Sciatic nerve (tissue), 2 donors: Measurements from ENCODE around the gene PDHA1. TPM values are rescaled to one million over a fixed set of nuclear protein-coding genes. Genes with fewer than 3 reads are reported as not detected.

Source experiments
- ATAC-seq: fragments of 200-7000 bp; cut with Tn5 transposase; one replicate; pipeline ENCODE4 v1.9.1; 2020; ENCODE audit warnings: mild to moderate bottlenecking, moderate library complexity
- DNase-seq: peaks from one replicate; pipeline ENCODE4 v3.0.0-alpha.2; 2020; ENCODE audit warnings: low spot score
- intact Hi-C: fragments of 100-400 bp; cut with DNase I; formaldehyde crosslinking; loops from one replicate; pipeline ENCODE4 v1.14.2; 2022
- total RNA-seq: library from RNA; stranded (reverse); fragmentation: NEBNext Ultra II Directional; extraction: Animal tissue kit (Norgen Biotek cat#: 25700); gene quantifications from one replicate; pipeline ENCODE4 v1.2.1, GENCODE V29; 2021
- donor health status: DM: no; HTN: no; CAD: no.
- donor health status: DM: no; HTN: no; CAD: no.

PDHA1 gene
- 105 TPM for total RNA-seq

- ATAC-seq: peak; percentile 99
- peak; percentile 96 for DNase-seq
- intact Hi-C loops: no loop called here
Measured at GRCh38 chrX:19343535-19344408, at the start of gene PDHA1. Gene PDHA1, plus strand, starts transcription at chrX:19343927. Its CDS starts 111 bp downstream, at chrX:19344038.

GRCh38 chrX:19303256-19303880 is 40.4 kb upstream of the PDHA1 start:
- intact Hi-C loops: no loop called here
- DNase-seq: no peak
- ATAC-seq: peak; percentile 86

- ATAC-seq: no peak
- intact Hi-C loops: loop anchor here (10.0 kb wide), 1 partner anchor 932 kb away; no protein-coding TSS in a partner anchor
- no peak for DNase-seq
Measured at GRCh38 chrX:19326567-19326966, 17.2 kb upstream of the PDHA1 start.

GRCh38 chrX:19331831-19332230 is 11.9 kb upstream of the PDHA1 start:
- DNase-seq (no peak), ATAC-seq (no peak)
- intact Hi-C loops: no loop called here

- peak; percentile 75 for ATAC-seq
- DNase-seq: no peak
- intact Hi-C loops: no loop called here
Measured at GRCh38 chrX:19332983-19333382, 10.7 kb upstream of the PDHA1 start.

DNA sequence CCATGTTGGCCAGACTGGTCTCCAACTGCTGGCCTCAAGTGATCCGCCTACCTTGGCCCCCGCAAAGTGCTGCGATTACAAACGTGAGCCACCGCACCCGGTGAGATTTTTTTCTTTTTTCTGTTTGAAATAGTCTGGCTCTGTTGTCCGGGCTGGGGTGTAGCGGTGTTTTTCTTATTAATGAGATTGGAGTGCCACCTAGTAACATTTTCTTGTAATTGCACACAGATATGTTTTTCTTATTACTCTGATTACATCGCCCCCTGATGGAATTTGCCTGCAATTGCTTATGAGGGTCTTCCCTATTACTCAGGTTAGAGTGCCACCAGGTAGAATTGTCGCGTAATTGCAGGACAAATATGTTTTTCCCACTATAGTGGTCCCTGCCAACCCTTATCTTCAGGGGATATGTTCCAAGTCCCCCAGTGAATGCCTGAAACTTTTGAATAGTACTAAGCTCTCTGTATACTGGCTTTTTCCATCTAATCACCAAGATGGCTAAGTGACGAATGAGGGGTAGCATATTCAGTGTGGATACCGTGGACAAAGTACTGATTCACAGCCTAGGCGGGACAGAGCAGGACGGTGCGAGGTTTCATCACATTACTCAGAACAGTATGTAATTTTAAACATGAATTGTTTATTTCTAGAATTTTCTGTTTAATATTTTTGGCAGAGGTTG is 8.6 kb upstream of the PDHA1 start:
- ATAC-seq: no peak
- DNase-seq: no peak
- intact Hi-C loops: no loop called here

- intact Hi-C loops: no loop called here
- DNase-seq (no peak), ATAC-seq (no peak)
Measured at GRCh38 chrX:19342331-19342906, 1.3 kb upstream of the PDHA1 start.

DNA sequence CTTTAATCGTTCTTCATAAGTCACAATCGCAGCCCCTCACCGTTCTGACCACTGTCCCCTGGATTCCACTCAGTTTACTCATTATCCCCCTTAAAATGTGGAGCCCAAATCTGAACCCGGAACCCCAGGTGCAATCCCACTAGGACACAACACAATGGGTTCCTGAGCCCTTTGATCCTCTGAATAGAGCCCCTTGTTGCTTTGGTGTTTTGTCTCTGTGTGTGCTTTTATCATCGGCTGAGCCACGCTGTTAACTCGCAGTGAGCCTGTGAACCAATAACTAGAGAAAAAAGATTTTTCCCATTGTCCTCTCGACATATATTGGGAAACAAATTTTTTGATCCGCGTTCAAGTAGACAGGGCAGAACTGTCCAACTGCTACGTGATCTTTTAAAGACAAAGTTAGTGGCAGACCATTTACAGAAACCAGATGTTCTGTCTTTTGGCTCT is 617 bp upstream of the PDHA1 start:
- intact Hi-C loops: no loop called here
- no peak for DNase-seq
- ATAC-seq: no peak

GRCh38 chrX:19344661-19345060 is 934 bp downstream of the PDHA1 start:
- no peak for ATAC-seq
- DNase-seq: no peak
- intact Hi-C loops: no loop called here

- DNase-seq: no peak
- intact Hi-C loops: no loop called here
- ATAC-seq: no peak
Measured at GRCh38 chrX:19347916-19348315, 4.2 kb downstream of the PDHA1 start.

DNA sequence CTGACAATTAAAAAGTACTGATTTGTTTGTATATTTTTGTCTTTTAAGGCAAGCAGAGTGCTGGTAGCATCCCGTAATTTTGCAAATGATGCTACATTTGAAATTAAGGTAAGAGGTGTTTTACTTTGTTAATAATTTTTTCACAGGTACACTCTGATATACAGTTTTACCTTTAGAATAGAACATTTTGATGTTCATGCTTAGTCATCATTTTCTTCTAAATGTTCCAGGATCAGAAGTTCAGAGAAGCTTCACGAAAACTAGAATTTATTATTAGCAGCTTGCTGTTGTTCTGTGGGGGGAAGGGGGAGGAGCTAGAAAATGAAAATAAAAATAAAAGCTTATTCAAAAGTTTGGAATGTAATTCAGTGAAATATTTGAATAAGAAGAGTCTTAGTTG is 5.5 kb downstream of the PDHA1 start:
- intact Hi-C loops: no loop called here

GRCh38 chrX:19350941-19351384 is 7.2 kb downstream of the PDHA1 start:
- no peak for ATAC-seq

More for the DNA sequence above, 5.5 kb downstream of the PDHA1 start:
- ATAC-seq (no peak), DNase-seq (no peak)

GRCh38 chrX:19354625-19355024 is 10.9 kb downstream of the PDHA1 start:
- no peak for ATAC-seq

More at GRCh38 chrX:19350941-19351384, 7.2 kb downstream of the PDHA1 start:
- DNase-seq: no peak
- intact Hi-C loops: no loop called here

GRCh38 chrX:19358521-19358920 is 14.8 kb downstream of the PDHA1 start:
- intact Hi-C loops: no loop called here
- DNase-seq (no peak), ATAC-seq (no peak)

More at GRCh38 chrX:19354625-19355024, 10.9 kb downstream of the PDHA1 start:
- intact Hi-C loops: no loop called here
- DNase-seq: no peak

DNA sequence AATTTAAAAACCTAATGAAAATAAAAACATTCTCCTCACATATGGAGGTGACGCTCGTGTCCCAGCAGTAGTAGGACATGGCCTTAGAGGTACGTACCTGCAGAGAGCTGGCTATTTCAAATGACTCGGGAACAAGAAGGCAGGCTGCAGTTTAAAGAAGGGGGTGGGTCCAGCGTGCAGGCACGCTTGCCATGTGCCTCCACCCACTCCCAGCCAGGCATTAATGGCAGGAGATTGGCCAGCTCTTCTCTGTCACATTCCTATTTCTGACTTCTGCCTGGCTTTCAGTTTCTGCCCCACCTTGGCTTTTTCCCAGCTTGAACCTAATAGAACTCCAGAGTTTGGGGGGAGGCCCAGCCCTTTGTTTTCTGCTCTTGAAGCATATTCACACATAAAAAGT is 17.2 kb downstream of the PDHA1 start:
- DNase-seq (no peak), ATAC-seq (no peak)
- intact Hi-C loops: no loop called here

DNA sequence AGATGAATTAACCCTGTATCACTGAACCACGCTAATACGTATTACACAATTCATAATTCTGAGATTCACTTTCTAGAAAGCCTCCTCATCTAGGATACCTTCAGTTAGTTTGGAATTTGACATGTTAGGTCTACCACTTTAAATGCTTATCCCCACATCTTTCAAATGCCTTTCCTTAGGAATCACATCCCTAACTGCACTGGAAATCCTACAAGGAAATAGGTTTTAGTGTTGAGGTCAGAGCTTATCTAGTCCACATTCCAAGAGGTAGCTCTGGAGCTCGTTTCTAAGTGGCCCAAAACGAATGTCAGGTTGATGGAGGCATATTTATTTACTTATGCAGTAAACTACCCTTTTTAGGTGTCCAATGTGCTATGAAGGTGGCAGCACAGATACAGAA is 18.0 kb downstream of the PDHA1 start:
- no peak for DNase-seq
- intact Hi-C loops: no loop called here
- no peak for ATAC-seq

DNA sequence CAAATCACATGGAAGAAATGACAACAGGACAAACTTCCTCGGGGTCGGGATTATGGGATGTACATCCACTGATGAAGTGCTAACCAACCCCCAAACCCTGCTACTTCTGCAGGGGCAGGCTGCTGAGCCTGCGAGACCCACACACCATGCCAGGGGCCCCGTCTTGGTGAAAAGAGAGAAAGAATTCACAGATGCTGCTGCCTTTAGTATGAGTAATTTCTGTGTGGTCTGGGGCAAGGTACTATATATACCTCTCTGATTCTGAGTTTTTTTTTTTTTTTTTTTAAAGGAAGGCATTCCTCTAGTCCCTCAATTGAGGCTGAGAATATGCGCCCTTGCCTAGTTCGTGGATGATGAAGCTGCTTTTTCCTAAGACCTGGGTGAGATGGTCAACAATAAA is 24.8 kb downstream of the PDHA1 start:
- intact Hi-C loops: no loop called here
- no peak for DNase-seq
- ATAC-seq: no peak

- DNase-seq (no peak), ATAC-seq (no peak)
- intact Hi-C loops: no loop called here
Measured at GRCh38 chrX:19370061-19370460, 26.3 kb downstream of the PDHA1 start.

- ATAC-seq (peak; percentile 75), DNase-seq (peak; percentile 77)
- intact Hi-C loops: no loop called here
Measured at GRCh38 chrX:19372170-19372546, 28.4 kb downstream of the PDHA1 start.
